OCI-LY1 (cell line): ENCODE data around the gene SPA17.

Experiments
- EZH2 ChIP-seq: fragments of 200-600 bp; sonication (generic), shearing (Covaris generic); IDR thresholded peaks from 2 replicates; pipeline ENCODE4 v1.8.0; 2017; ENCODE audit warnings: borderline replicate concordance, mixed run types, mild to moderate bottlenecking, antibody characterized with exemption, low read length, moderate library complexity, mixed read lengths
- TF ChIP-seq, protein P1 (sequence below): fragments of 200-600 bp; sonication (generic), shearing (Covaris generic); IDR thresholded peaks from 2 replicates; pipeline ENCODE4 v1.5.1; 2017; ENCODE audit warnings: mild to moderate bottlenecking, antibody characterized with exemption, low read length, moderate library complexity, mixed read lengths

DNA sequence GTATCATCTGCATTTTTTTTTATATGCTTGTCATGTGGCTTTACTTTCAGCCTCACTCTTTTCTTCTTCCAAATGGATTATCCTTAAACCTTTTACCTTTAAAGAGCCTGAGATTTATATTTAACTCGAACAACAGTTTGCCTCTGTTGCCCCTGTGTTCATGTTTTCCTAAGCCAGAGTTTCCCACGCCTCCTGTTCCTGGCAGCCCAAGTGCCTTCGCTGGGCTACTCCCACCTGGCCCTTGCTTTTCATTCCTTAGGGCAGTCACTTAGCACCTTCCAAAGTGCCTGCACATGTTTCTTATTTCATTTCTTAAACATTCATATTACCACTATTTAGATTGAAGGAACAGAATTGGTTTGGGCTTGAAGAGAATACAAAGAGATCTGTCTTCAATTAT, 37.8 kb upstream of the SPA17 start:
- TF ChIP-seq, protein P1, sequence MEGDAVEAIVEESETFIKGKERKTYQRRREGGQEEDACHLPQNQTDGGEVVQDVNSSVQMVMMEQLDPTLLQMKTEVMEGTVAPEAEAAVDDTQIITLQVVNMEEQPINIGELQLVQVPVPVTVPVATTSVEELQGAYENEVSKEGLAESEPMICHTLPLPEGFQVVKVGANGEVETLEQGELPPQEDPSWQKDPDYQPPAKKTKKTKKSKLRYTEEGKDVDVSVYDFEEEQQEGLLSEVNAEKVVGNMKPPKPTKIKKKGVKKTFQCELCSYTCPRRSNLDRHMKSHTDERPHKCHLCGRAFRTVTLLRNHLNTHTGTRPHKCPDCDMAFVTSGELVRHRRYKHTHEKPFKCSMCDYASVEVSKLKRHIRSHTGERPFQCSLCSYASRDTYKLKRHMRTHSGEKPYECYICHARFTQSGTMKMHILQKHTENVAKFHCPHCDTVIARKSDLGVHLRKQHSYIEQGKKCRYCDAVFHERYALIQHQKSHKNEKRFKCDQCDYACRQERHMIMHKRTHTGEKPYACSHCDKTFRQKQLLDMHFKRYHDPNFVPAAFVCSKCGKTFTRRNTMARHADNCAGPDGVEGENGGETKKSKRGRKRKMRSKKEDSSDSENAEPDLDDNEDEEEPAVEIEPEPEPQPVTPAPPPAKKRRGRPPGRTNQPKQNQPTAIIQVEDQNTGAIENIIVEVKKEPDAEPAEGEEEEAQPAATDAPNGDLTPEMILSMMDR, result no peak
- no peak for TF ChIP-seq EZH2
